ENCODE results near the gene SLC39A11. TPM values are rescaled to one million over a fixed set of nuclear protein-coding genes. Genes with fewer than 3 reads are reported as not detected.
"Not testable (repeated sequence)": the region's sequence is repeated elsewhere in the genome, so short reads cannot be mapped to it uniquely, and the experiment has no call there.

Gene SLC39A11
- total RNA-seq, 1 donor from 2014 or later: 21.5 TPM

GRCh38 chr17:72825218-72825617, 267.3 kb downstream of the SLC39A11 start:
- H3K79me2 ChIP-seq (ENCODE audit: insufficient read depth, low read length): no peaks in the 10 kb centered on the region

GRCh38 chr17:72824267-72824666, 268.2 kb downstream of the SLC39A11 start:
- not testable (repeated sequence) for H3K9me3 ChIP-seq (ENCODE audit: insufficient read depth, low read depth, low read length); H3K27me3 Mint-ChIP-seq (ENCODE audit: low read depth, unreplicated experiment); H3K4me2 ChIP-seq (ENCODE audit: low read length); H3K27ac Mint-ChIP-seq (ENCODE audit: unreplicated experiment); H3K4me3 Mint-ChIP-seq (ENCODE audit: unreplicated experiment); H3K4me1 ChIP-seq (ENCODE audit: insufficient read depth, low read length); DNase-seq (ENCODE audit: low read depth); H3K4me3 ChIP-seq (ENCODE audit: insufficient read depth, low read depth, low read length); H3K9ac ChIP-seq (ENCODE audit: low read length); H2AFZ ChIP-seq (ENCODE audit: low read depth, low read length); H4K20me1 ChIP-seq (ENCODE audit: insufficient read depth, low read length); H3K36me3 ChIP-seq (ENCODE audit: insufficient read depth, low read length); H3K27ac ChIP-seq (ENCODE audit: low read depth, low read length); FAIRE-seq; H3K4me1 Mint-ChIP-seq (ENCODE audit: low read depth, unreplicated experiment); H3K79me2 ChIP-seq (ENCODE audit: insufficient read depth, low read length); H3K27me3 ChIP-seq (ENCODE audit: insufficient read depth, low read length)
- H3K36me3 Mint-ChIP-seq (ENCODE audit: low read depth, unreplicated experiment): peaks cover 35% of the 10 kb centered on the region
- peaks cover 34% of the 10 kb centered on the region for H3K9me3 Mint-ChIP-seq (ENCODE audit: unreplicated experiment)

More at GRCh38 chr17:72825218-72825617, 267.3 kb downstream of the SLC39A11 start:
- no peak for TF ChIP-seq CTCF (IDR thresholded peaks at IDR 0.05; ENCODE audit: insufficient read depth, low read depth, low read length)
- TF ChIP-seq EZH2 (IDR thresholded peaks at IDR 0.05; ENCODE audit: insufficient read depth, low read length): no peak
- no peak overlapping the region for H3K9ac ChIP-seq (ENCODE audit: low read length)
- no peaks in the 10 kb centered on the region for H3K27me3 ChIP-seq (ENCODE audit: insufficient read depth, low read length)
- peaks cover 34% of the 10 kb centered on the region for H3K9me3 Mint-ChIP-seq (ENCODE audit: unreplicated experiment)
- no peaks in the 10 kb centered on the region for H3K27me3 Mint-ChIP-seq (ENCODE audit: low read depth, unreplicated experiment)
- no peaks in the 10 kb centered on the region for H3K4me1 ChIP-seq (ENCODE audit: insufficient read depth, low read length)
- peaks cover 4% of the 10 kb centered on the region for H3K9me3 ChIP-seq (ENCODE audit: insufficient read depth, low read depth, low read length)
- H4K20me1 ChIP-seq (ENCODE audit: insufficient read depth, low read length): no peaks in the 10 kb centered on the region
- H3K4me2 ChIP-seq (ENCODE audit: low read length): no peak overlapping the region
- FAIRE-seq (no peak), DNase-seq (ENCODE audit: low read depth) (no peak)
- H3K4me1 Mint-ChIP-seq (ENCODE audit: low read depth, unreplicated experiment): peaks cover under 1% of the 10 kb centered on the region
- no peaks in the 10 kb centered on the region for H3K36me3 ChIP-seq (ENCODE audit: insufficient read depth, low read length)
- peaks cover 37% of the 10 kb centered on the region for H3K36me3 Mint-ChIP-seq (ENCODE audit: low read depth, unreplicated experiment)
- no peak overlapping the region for H3K27ac ChIP-seq (ENCODE audit: low read depth, low read length)
- no peak overlapping the region for H3K4me3 ChIP-seq (ENCODE audit: insufficient read depth, low read depth, low read length)
- no peak overlapping the region for H3K4me3 Mint-ChIP-seq (ENCODE audit: unreplicated experiment)
- H3K27ac Mint-ChIP-seq (ENCODE audit: unreplicated experiment): no peak overlapping the region
- no peak overlapping the region for H2AFZ ChIP-seq (ENCODE audit: low read depth, low read length)

DNA sequence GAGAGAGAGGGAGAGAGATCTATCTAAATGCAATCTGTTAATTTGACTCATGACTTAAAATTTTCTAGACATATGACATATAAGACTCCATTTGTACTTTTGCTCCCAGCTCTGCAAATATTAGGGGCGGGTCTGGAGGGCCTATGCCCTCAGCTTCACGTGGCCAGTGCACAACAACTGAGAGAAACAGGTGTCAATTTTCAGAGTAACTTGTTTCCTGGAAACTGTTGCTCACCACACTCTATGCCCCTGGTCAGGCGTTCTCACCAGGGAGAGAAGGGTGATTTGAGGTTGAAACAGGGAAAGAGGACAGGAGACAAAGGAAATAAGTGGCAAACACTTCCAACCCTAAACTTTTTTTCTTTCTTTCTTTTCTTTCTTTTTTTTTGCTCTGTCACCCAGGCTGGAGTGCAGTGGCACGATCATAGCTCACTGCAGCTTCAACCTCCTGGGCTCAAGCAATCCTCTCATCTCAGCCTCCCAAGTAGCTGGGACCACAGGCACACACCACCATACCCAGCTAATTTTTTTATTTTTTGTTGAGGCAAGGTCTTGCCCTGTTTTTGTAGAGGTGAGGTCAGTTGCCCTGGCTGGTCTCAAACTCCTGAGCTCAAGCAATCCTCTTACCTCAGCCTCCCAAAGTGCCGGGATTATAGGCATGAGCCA, 270.0 kb downstream of the SLC39A11 start:
- Histone ChIP-seq H3K4me2 (ENCODE audit: low read length) (no peak overlapping the region), H4K20me1 (ENCODE audit: insufficient read depth, low read length) (no peaks in the 10 kb centered on the region), H3K79me2 (ENCODE audit: insufficient read depth, low read length) (no peaks in the 10 kb centered on the region), H3K9ac (ENCODE audit: low read length) (no peak overlapping the region), H2AFZ (ENCODE audit: low read depth, low read length) (no peak overlapping the region), H3K4me1 (ENCODE audit: insufficient read depth, low read length) (no peaks in the 10 kb centered on the region), H3K9me3 (ENCODE audit: insufficient read depth, low read depth, low read length) (peaks cover 4% of the 10 kb centered on the region), H3K36me3 (ENCODE audit: insufficient read depth, low read length) (no peaks in the 10 kb centered on the region), H3K27me3 (ENCODE audit: insufficient read depth, low read length) (no peaks in the 10 kb centered on the region), H3K4me3 (ENCODE audit: insufficient read depth, low read depth, low read length) (no peak overlapping the region), H3K27ac (ENCODE audit: low read depth, low read length) (no peak overlapping the region)
- Mint-ChIP-seq H3K9me3 (ENCODE audit: unreplicated experiment) (peaks cover 33% of the 10 kb centered on the region), H3K4me1 (ENCODE audit: low read depth, unreplicated experiment) (no peaks in the 10 kb centered on the region), H3K27me3 (ENCODE audit: low read depth, unreplicated experiment) (no peaks in the 10 kb centered on the region), H3K4me3 (ENCODE audit: unreplicated experiment) (no peak overlapping the region), H3K27ac (ENCODE audit: unreplicated experiment) (no peak overlapping the region), H3K36me3 (ENCODE audit: low read depth, unreplicated experiment) (peaks cover 42% of the 10 kb centered on the region)
- no peak for TF ChIP-seq EZH2 (IDR thresholded peaks at IDR 0.05; ENCODE audit: insufficient read depth, low read length)
- FAIRE-seq: no peak
- DNase-seq (ENCODE audit: low read depth): no peak

Data from astrocyte (in vitro differentiated cells and primary cell).